Right lobe of liver (tissue), 4 donors: ENCODE measurements around the gene ARHGAP4.

ENCODE experiments used
- CTCF ChIP-seq, 4 donors: fragments of 200-600 bp in 3 of 4; fragments of 450-650 bp in 1 of 4; IDR thresholded peaks; one replicate each; pipeline versions ENCODE4 v1.5.1 to v1.8.0; 2016 to 2022; ENCODE audit warnings: antibody characterized with exemption in 4 of 4, mild to moderate bottlenecking in 2 of 4
- POLR2A ChIP-seq: fragments of 450-650 bp; IDR thresholded peaks from one replicate; pipeline ENCODE4 v1.6.1; 2017; ENCODE audit warnings: antibody characterized with exemption, mild to moderate bottlenecking
- donor health status: DM: no; HTN: no; CAD: no.
- donor health status: DM: no; HTN: no; CAD: no.
- donor health status: DM: no; HTN: yes; CAD: no.

GRCh38 chrX:153959649-153960048 lies 33.6 kb upstream of the ARHGAP4 start:
- TF ChIP-seq CTCF (IDR thresholded peaks at IDR 0.05) (no peak), POLR2A (no peak)
